IMR-90 (cell line): ENCODE data around the gene SESN3. TPM values are rescaled to one million over a fixed set of nuclear protein-coding genes. Genes with fewer than 3 reads are reported as not detected.

Source experiments
- ATAC-seq: fragments of 200-7000 bp; cut with Tn5 transposase; 2 replicates; pipeline ENCODE4 v1.9.1; 2020; ENCODE audit warnings: low read depth, mild to moderate bottlenecking, moderate library complexity
- BruUV-seq: library from RNA; stranded (reverse); fragments of 400-500 nt; replicated peaks from 2 replicates; lab custom pipeline; 2021; lab: Mats Ljungman, UMichigan
- CTCF ChIA-PET: fragments of 300-600 bp; formaldehyde crosslinking; extraction: SDS; loops from one replicate; lab custom pipeline; 2021; ENCODE audit warnings: antibody characterized with exemption; lab: Yijun Ruan, JAX
- POLR2A ChIA-PET: fragments of 300-600 bp; sonication (Branson Sonifier 250); formaldehyde crosslinking; loops from one replicate; lab custom pipeline; 2022; ENCODE audit warnings: antibody characterized with exemption; ENCODE audit not compliant: unreplicated experiment; lab: Charles Lee
- DNase-seq: peaks from one replicate; pipeline ENCODE4 v3.0.0; 2013
- H2AFZ ChIP-seq: replicated peaks from 2 replicates; pipeline ENCODE3; 2013; ENCODE audit warnings: low read length, mild to moderate bottlenecking; ENCODE audit not compliant: poor library complexity
- H2AK5ac ChIP-seq: 2 replicates; pipeline ENCODE4 v1.6.1; 2013; ENCODE audit warnings: low read depth, low read length, inconsistent platforms
- H2AK9ac ChIP-seq: replicated peaks from 2 replicates; pipeline ENCODE3; 2013; ENCODE audit warnings: mild to moderate bottlenecking, low read depth, low read length, moderate library complexity; ENCODE audit not compliant: poor library complexity
- H2BK120ac ChIP-seq: 2 replicates; pipeline ENCODE4 v1.6.1; 2013; ENCODE audit warnings: low read depth, low read length, inconsistent platforms
- H2BK15ac ChIP-seq: 3 replicates; pipeline ENCODE4 v1.6.1; 2013; ENCODE audit warnings: low read depth, low read length, inconsistent platforms
- H2BK20ac ChIP-seq: 2 replicates; pipeline ENCODE4 v1.6.1; 2013; ENCODE audit warnings: low read depth, mild to moderate bottlenecking, inconsistent platforms, low read length, moderate library complexity
- H2BK5ac ChIP-seq: 2 replicates; pipeline ENCODE4 v1.6.1; 2013; ENCODE audit warnings: mild to moderate bottlenecking, low read depth, low read length, inconsistent platforms; ENCODE audit not compliant: poor library complexity, severe bottlenecking
- H3K14ac ChIP-seq: replicated peaks from 2 replicates; pipeline ENCODE4 v1.6.1; 2013; ENCODE audit warnings: low read depth, low read length, inconsistent platforms
- H3K18ac ChIP-seq: 2 replicates; pipeline ENCODE4 v1.6.1; 2013; ENCODE audit warnings: low read depth, low read length, control low read depth
- H3K23ac ChIP-seq: 2 replicates; pipeline ENCODE4 v1.6.1; 2013; ENCODE audit warnings: low read depth, low read length, inconsistent platforms
- H3K27ac ChIP-seq: 2 replicates; pipeline ENCODE4 v1.5.1; 2013; ENCODE audit warnings: mild to moderate bottlenecking, control low read depth, low read length; ENCODE audit not compliant: insufficient read depth
- H3K27me3 ChIP-seq: 2 replicates; pipeline ENCODE4 v1.6.1; 2013; ENCODE audit warnings: low read length; ENCODE audit not compliant: control insufficient read depth, insufficient read depth
- H3K36me3 ChIP-seq: 2 replicates; pipeline ENCODE4 v1.6.1; 2013; ENCODE audit warnings: low read length, mixed read lengths; ENCODE audit not compliant: control insufficient read depth, insufficient read depth
- H3K4ac ChIP-seq: 2 replicates; pipeline ENCODE4 v1.6.1; 2013; ENCODE audit warnings: low read depth, low read length, inconsistent platforms
- H3K4me1 ChIP-seq: 2 replicates; pipeline ENCODE4 v1.6.1; 2013; ENCODE audit warnings: low read length, mixed read lengths; ENCODE audit not compliant: control insufficient read depth, insufficient read depth
- H3K4me2 ChIP-seq: 2 replicates; pipeline ENCODE4 v1.6.1; 2013; ENCODE audit warnings: low read depth, mild to moderate bottlenecking, control low read depth, low read length, moderate library complexity
- H3K4me3 ChIP-seq: 2 replicates; pipeline ENCODE4 v1.5.1; 2013; ENCODE audit warnings: low read depth, mild to moderate bottlenecking, control low read depth, low read length, moderate library complexity; ENCODE audit not compliant: insufficient read depth
- H3K56ac ChIP-seq: 2 replicates; pipeline ENCODE4 v1.6.1; 2013; ENCODE audit warnings: low read length, inconsistent platforms; ENCODE audit not compliant: insufficient read depth; ENCODE audit errors: extremely low read depth
- H3K79me1 ChIP-seq, 2 experiments: 2 replicates each; pipeline ENCODE4 v1.6.1; 2013; ENCODE audit warnings: low read length in 2 of 2, inconsistent platforms in 1 of 2, low read depth in 1 of 2
- H3K9ac ChIP-seq: 2 replicates; pipeline ENCODE4 v1.6.1; 2013; ENCODE audit warnings: low read depth, low read length, control low read depth
- H3K9me1 ChIP-seq: 2 replicates; pipeline ENCODE4 v1.6.1; 2013; ENCODE audit warnings: low read length, inconsistent platforms; ENCODE audit not compliant: insufficient read depth
- H3K9me3 ChIP-seq: 2 replicates; pipeline ENCODE4 v1.6.1; 2013; ENCODE audit warnings: low read length; ENCODE audit not compliant: control insufficient read depth, insufficient read depth
- H4K20me1 ChIP-seq: 2 replicates; pipeline ENCODE4 v1.6.1; 2013; ENCODE audit warnings: low read length, inconsistent platforms; ENCODE audit not compliant: insufficient read depth
- H4K5ac ChIP-seq: 2 replicates; pipeline ENCODE4 v1.6.1; 2013; ENCODE audit warnings: mild to moderate bottlenecking, low read depth, low read length, control low read depth
- H4K8ac ChIP-seq, 2 experiments: 2 replicates each; pipeline ENCODE4 v1.6.1; 2013; ENCODE audit warnings: low read depth in 2 of 2, low read length in 2 of 2, control low read depth in 1 of 2, inconsistent platforms in 1 of 2
- H4K91ac ChIP-seq: 2 replicates; pipeline ENCODE4 v1.6.1; 2013; ENCODE audit warnings: low read depth, low read length, inconsistent platforms; ENCODE audit not compliant: insufficient read depth
- BHLHE40 ChIP-seq: fragments of 150-350 bp; IDR thresholded peaks from 2 replicates; pipeline ENCODE4 v1.6.1; 2016; ENCODE audit warnings: mild to moderate bottlenecking, low read depth, low read length
- CEBPB ChIP-seq: IDR thresholded peaks from 2 replicates; pipeline ENCODE4 v1.6.1; 2012; ENCODE audit warnings: low read depth, low read length, improper control_type of control experiment
- CHD1 ChIP-seq: IDR thresholded peaks from 2 replicates; pipeline ENCODE4 v1.6.1; 2012; ENCODE audit warnings: low read depth, low read length, improper control_type of control experiment
- CTCF ChIP-seq: conservative IDR thresholded peaks from 2 replicates; pipeline ENCODE4 v1.5.1; 2012; ENCODE audit warnings: mild to moderate bottlenecking, low read depth, low read length, improper control_type of control experiment
- ELK1 ChIP-seq: fragments of 150-350 bp; IDR thresholded peaks from 2 replicates; pipeline ENCODE4 v1.6.1; 2016; ENCODE audit warnings: low read depth, mild to moderate bottlenecking, low read length, moderate library complexity, borderline replicate concordance
- FOS ChIP-seq: fragments of 150-350 bp; IDR thresholded peaks from 2 replicates; pipeline ENCODE4 v1.6.1; 2016; ENCODE audit warnings: low read depth, low read length
- MAFK ChIP-seq: IDR thresholded peaks from 2 replicates; pipeline ENCODE4 v1.6.1; 2012; ENCODE audit warnings: low read depth, low read length, improper control_type of control experiment
- MAZ ChIP-seq: IDR thresholded peaks from 2 replicates; pipeline ENCODE4 v1.6.1; 2012; ENCODE audit warnings: low read depth, mild to moderate bottlenecking, low read length, improper control_type of control experiment, moderate library complexity, borderline replicate concordance
- MXI1 ChIP-seq: IDR thresholded peaks from 2 replicates; pipeline ENCODE4 v1.6.1; 2012; ENCODE audit warnings: low read depth, mild to moderate bottlenecking, low read length, moderate library complexity, borderline replicate concordance
- NFE2L2 ChIP-seq: fragments of 150-350 bp; IDR thresholded peaks from 2 replicates; pipeline ENCODE4 v1.6.1; 2016; ENCODE audit warnings: low read depth, mild to moderate bottlenecking, low read length
- POLR2A ChIP-seq: IDR thresholded peaks from 2 replicates; pipeline ENCODE4 v1.6.1; 2012; ENCODE audit warnings: mild to moderate bottlenecking, low read depth, low read length
- RAD21 ChIP-seq: IDR thresholded peaks from 2 replicates; pipeline ENCODE4 v1.6.1; 2012; ENCODE audit warnings: low read length, improper control_type of control experiment
- RCOR1 ChIP-seq: IDR thresholded peaks from 2 replicates; pipeline ENCODE4 v1.6.1; 2012; ENCODE audit warnings: mild to moderate bottlenecking, low read length, improper control_type of control experiment; ENCODE audit not compliant: insufficient replicate concordance
- RFX5 ChIP-seq: IDR thresholded peaks from 2 replicates; pipeline ENCODE4 v1.8.0; 2012; ENCODE audit warnings: low read depth, mild to moderate bottlenecking, low read length, moderate library complexity
- SMC3 ChIP-seq: fragments of 150-350 bp; IDR thresholded peaks from 2 replicates; pipeline ENCODE4 v1.6.1; 2016; ENCODE audit warnings: low read depth, mild to moderate bottlenecking, antibody characterized with exemption, low read length, moderate library complexity
- USF2 ChIP-seq: fragments of 150-350 bp; IDR thresholded peaks from 2 replicates; pipeline ENCODE4 v1.6.1; 2017; ENCODE audit warnings: mild to moderate bottlenecking, antibody characterized with exemption, low read length, low read depth
- WGBS, 2 experiments: methylation state at CpG; one replicate each; pipeline versions ENCODE4 v1.1.5 to v1.1.7; 2013; ENCODE audit warnings: missing lambda C conversion rate in 2 of 2; ENCODE audit not compliant: insufficient read length in 1 of 2; ENCODE audit errors: extremely low coverage in 2 of 2; 5-methylcytosine and 5-hydroxymethylcytosine counted together
- dilution Hi-C: fragments of 300-500 bp; cut with HindIII; formaldehyde crosslinking; loops from one replicate; pipeline ENCODE4 v1.14.3; 2018; ENCODE audit warnings: low sequenced_read_pairs; ENCODE audit not compliant: unreplicated experiment
- in situ Hi-C: fragments of 300-500 bp; cut with MboI; formaldehyde crosslinking; loops from 3 replicates; pipeline ENCODE4 v1.14.3; 2019; ENCODE audit warnings: low sequenced_read_pairs, inconsistent platforms, mixed read lengths
- intact Hi-C: fragments of 100-400 bp; cut with micrococcal nuclease; formaldehyde crosslinking; loops from 2 replicates; pipeline ENCODE4 v1.10.0; 2022
- polyA plus RNA-seq, 3 experiments: library from polyadenylated mRNA; depleted of rRNA; stranded (reverse); fragments of >200 nt; gene quantifications; 2 replicates each; pipeline ENCODE4 v1.2.3, GENCODE V29; 2012; ENCODE audit warnings: low replicate concordance in 1 of 3
- total RNA-seq: library from RNA; depleted of rRNA; stranded (reverse); fragments of >200 nt; gene quantifications from 2 replicates; pipeline ENCODE4 v1.2.3, GENCODE V29; 2012

SESN3 gene
- total and polyA plus RNA-seq, 2 of the 4 experiments (the other 2 are of a cell fraction) = 2.0 to 7.7 TPM

- Histone ChIP-seq H3K56ac (no peak overlapping the region), H2AK5ac (no peak overlapping the region), H4K91ac (no peak overlapping the region), H3K18ac (no peak overlapping the region), H2BK5ac (no peak overlapping the region), H3K9me1 (no peaks in the 10 kb centered on the region), H3K14ac (no peak overlapping the region), H2BK120ac (no peak overlapping the region), H2BK20ac (no peak overlapping the region), H3K27me3 (peaks cover 4% of the 10 kb centered on the region), H2AFZ (no peak overlapping the region), H4K8ac (no peak overlapping the region), H3K9me3 (no peaks in the 10 kb centered on the region), H3K36me3 (no peaks in the 10 kb centered on the region), H3K4me2 (no peak overlapping the region), H3K23ac (no peak overlapping the region), H3K27ac (no peak overlapping the region), H4K20me1 (no peaks in the 10 kb centered on the region), H3K4ac (no peak overlapping the region), H4K5ac (no peak overlapping the region), H3K79me1 (no peaks in the 10 kb centered on the region), H3K4me3 (no peak overlapping the region), H2BK15ac (no peak overlapping the region), H3K9ac (no peak overlapping the region), H3K4me1 (no peaks in the 10 kb centered on the region), H2AK9ac (no peak overlapping the region)
- dilution Hi-C loops = no loop called here
- WGBS, 2 experiments = no CpG with 5 or more reads among the region's 3 CpGs
- ATAC-seq = no peak
- in situ Hi-C loops = no loop called here
- ChIA-PET POLR2A (no interaction called here), CTCF (no interaction called here)
- intact Hi-C loops = no loop called here
- BruUV-seq = no TSS peak
- DNase-seq = no peak
- TF ChIP-seq POLR2A (no peak), MXI1 (no peak), SMC3 (no peak), ELK1 (no peak), USF2 (no peak), CHD1 (no peak), MAZ (no peak), CTCF (no peak), BHLHE40 (no peak), RCOR1 (no peak), FOS (no peak), NFE2L2 (no peak), RAD21 (no peak), RFX5 (no peak), CEBPB (no peak), MAFK (no peak)
Measured at GRCh38 chr11:95247883-95248282, 16.9 kb upstream of the SESN3 start.
